ENCODE data around the gene USP53.

Gene USP53

GRCh38 chr4:119296356-119296755 lies 83.8 kb downstream of the USP53 start:
- Histone ChIP-seq H3K27me3 (no peaks in the 10 kb centered on the region), H3K4me1 (peaks cover 3% of the 10 kb centered on the region), H3K4me3 (ENCODE audit: low read depth, low read length) (no peak overlapping the region), H3K9me3 (no peaks in the 10 kb centered on the region), H3K36me3 (peaks cover 17% of the 10 kb centered on the region)
- DNase-seq, result no peak
- TF ChIP-seq CTCF (IDR thresholded peaks at IDR 0.05; ENCODE audit: low read depth, low read length), result no peak

- no peaks in the 10 kb centered on the region for H3K9me3 ChIP-seq
- H3K4me3 ChIP-seq (ENCODE audit: low read depth, low read length), result no peak overlapping the region
- peaks cover 3% of the 10 kb centered on the region for H3K4me1 ChIP-seq
- no peak for TF ChIP-seq CTCF (IDR thresholded peaks at IDR 0.05; ENCODE audit: low read depth, low read length)
- no peaks in the 10 kb centered on the region for H3K27me3 ChIP-seq
- H3K36me3 ChIP-seq, result peaks cover 17% of the 10 kb centered on the region
- DNase-seq, result no peak
These were observed 85.3 kb downstream of the USP53 start for GRCh38 chr4:119297795-119298194.

GRCh38 chr4:119299260-119299671 lies 86.8 kb downstream of the USP53 start:
- Histone ChIP-seq H3K4me3 (ENCODE audit: low read depth, low read length) (peak overlapping the region; percentile 91), H3K4me1 (peaks cover 3% of the 10 kb centered on the region), H3K9me3 (no peaks in the 10 kb centered on the region), H3K27me3 (no peaks in the 10 kb centered on the region; the same call in 1 of the 2 replicates), H3K36me3 (peaks cover 17% of the 10 kb centered on the region)
- no peak for DNase-seq
- no peak for TF ChIP-seq CTCF (IDR thresholded peaks at IDR 0.05; ENCODE audit: low read depth, low read length)

GRCh38 chr4:119299741-119300100 lies 87.2 kb downstream of the USP53 start:
- Histone ChIP-seq H3K36me3 (peaks cover 17% of the 10 kb centered on the region), H3K4me1 (peaks cover 3% of the 10 kb centered on the region), H3K27me3 (peaks cover 4% of the 10 kb centered on the region), H3K4me3 (ENCODE audit: low read depth, low read length) (peak overlapping the region; percentile 91), H3K9me3 (no peaks in the 10 kb centered on the region)
- no peak for TF ChIP-seq CTCF (IDR thresholded peaks at IDR 0.05; ENCODE audit: low read depth, low read length)
- DNase-seq, result no peak

- peaks cover 17% of the 10 kb centered on the region for H3K36me3 ChIP-seq
- peak; percentile 43 for TF ChIP-seq CTCF (IDR thresholded peaks at IDR 0.05; ENCODE audit: low read depth, low read length)
- H3K27me3 ChIP-seq, result peaks cover 10% of the 10 kb centered on the region
- H3K4me1 ChIP-seq, result peaks cover 3% of the 10 kb centered on the region
- H3K4me3 ChIP-seq (ENCODE audit: low read depth, low read length), result peak overlapping the region; percentile 91
- H3K9me3 ChIP-seq, result no peaks in the 10 kb centered on the region
- DNase-seq, result peak; percentile 92
These were observed 87.8 kb downstream of the USP53 start for GRCh38 chr4:119300101-119300978.

All from BE2C (cell line).